GM13977 (cell line): ENCODE results near the gene KCTD7.
"Not testable (repeated sequence)": the region's sequence is repeated elsewhere in the genome, so short reads cannot be mapped to it uniquely, and the experiment has no call there.

Experiments used
- DNase-seq: peaks from one replicate; pipeline ENCODE4 v3.0.0; 2012; ENCODE audit warnings: low spot score
- in situ Hi-C: fragments of 300-500 bp; cut with MboI; formaldehyde crosslinking; loops from one replicate; pipeline ENCODE4 v1.12.0; 2022; ENCODE audit warnings: low sequenced_read_pairs, low pct_unique_long_range_greater_than_20kb, mixed read lengths, inconsistent platforms; ENCODE audit not compliant: unreplicated experiment
- TF ChIP-seq, protein P1 (sequence below): IDR thresholded peaks from 2 replicates; pipeline ENCODE4 v1.5.1; 2012; ENCODE audit warnings: mild to moderate bottlenecking, control low read depth; ENCODE audit not compliant: insufficient read depth; ENCODE audit errors: extremely low read depth, missing control alignments

Gene KCTD7

DNA sequence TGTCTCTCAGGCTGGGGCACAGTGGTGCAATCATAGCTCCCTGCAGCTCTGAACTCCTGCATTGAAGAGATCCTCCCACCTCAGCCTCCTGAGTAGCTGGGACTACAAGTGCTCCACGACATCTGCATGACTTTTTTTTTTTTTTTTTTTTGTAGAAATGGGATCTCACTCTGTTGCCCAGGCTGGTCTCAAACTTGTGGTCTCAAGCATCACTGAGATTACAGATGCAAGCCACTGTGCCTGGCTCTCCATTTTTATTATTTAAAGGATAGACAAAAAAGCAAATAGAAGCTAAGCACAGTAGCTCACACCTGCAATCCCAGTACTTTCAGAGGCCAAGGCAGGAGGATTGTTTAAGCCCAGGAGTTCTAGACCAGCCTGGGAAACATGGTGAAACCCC, 13.0 kb upstream of the KCTD7 start:
- DNase-seq = no peak
- in situ Hi-C loops = no loop called here
- TF ChIP-seq, protein P1, sequence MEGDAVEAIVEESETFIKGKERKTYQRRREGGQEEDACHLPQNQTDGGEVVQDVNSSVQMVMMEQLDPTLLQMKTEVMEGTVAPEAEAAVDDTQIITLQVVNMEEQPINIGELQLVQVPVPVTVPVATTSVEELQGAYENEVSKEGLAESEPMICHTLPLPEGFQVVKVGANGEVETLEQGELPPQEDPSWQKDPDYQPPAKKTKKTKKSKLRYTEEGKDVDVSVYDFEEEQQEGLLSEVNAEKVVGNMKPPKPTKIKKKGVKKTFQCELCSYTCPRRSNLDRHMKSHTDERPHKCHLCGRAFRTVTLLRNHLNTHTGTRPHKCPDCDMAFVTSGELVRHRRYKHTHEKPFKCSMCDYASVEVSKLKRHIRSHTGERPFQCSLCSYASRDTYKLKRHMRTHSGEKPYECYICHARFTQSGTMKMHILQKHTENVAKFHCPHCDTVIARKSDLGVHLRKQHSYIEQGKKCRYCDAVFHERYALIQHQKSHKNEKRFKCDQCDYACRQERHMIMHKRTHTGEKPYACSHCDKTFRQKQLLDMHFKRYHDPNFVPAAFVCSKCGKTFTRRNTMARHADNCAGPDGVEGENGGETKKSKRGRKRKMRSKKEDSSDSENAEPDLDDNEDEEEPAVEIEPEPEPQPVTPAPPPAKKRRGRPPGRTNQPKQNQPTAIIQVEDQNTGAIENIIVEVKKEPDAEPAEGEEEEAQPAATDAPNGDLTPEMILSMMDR = no peak

DNA sequence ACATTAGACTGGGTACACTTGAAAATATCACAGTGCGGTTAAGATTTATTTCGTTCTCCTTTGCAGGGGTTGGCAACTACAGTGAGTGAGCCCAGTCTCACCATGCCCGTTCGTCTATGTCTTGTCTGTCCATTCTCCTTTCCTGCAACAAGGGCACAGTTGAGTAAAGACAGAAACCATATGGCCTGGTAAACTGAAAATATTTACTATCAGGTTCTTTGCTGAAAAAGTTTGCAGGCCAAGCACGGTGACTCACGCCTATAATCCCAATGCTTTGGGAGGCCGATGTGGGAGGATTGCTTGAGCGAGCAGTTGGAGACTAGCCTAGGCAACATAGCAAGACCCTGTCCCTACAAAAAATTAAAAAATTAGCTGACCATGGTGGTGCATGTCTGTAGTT, 11.4 kb upstream of the KCTD7 start:
- in situ Hi-C loops = no loop called here
- no peak for DNase-seq
- TF ChIP-seq, protein P1 = no peak

DNA sequence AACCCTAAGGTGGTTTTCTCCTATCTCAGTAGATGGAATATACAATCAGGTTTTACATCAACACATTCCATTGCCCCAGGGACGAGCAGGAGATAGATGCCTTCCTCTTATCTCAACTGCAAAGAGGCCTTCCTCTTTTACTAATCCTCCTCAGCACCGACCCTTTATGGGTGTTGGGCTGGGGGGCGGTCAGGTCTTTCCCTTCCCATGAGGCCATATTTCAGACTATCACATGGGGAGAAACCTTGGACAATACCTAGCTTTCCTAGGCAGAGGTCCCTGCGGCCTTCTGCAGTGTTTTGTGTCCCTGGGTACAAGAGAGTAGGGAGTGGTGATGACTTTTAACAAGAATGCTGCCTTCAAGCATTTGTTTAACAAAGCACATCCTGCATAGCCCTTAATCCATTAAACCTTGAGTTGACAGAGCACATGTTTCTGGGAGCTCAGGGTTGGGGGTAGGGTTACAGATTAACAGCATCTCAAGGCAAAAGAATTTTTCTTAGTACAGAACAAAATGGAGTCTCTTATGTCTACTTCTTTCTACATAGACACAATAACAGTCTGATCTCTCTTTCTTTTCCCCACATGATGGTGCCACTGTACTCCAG, 9.2 kb upstream of the KCTD7 start:
- DNase-seq, in situ Hi-C loops: not testable (repeated sequence)

DNA sequence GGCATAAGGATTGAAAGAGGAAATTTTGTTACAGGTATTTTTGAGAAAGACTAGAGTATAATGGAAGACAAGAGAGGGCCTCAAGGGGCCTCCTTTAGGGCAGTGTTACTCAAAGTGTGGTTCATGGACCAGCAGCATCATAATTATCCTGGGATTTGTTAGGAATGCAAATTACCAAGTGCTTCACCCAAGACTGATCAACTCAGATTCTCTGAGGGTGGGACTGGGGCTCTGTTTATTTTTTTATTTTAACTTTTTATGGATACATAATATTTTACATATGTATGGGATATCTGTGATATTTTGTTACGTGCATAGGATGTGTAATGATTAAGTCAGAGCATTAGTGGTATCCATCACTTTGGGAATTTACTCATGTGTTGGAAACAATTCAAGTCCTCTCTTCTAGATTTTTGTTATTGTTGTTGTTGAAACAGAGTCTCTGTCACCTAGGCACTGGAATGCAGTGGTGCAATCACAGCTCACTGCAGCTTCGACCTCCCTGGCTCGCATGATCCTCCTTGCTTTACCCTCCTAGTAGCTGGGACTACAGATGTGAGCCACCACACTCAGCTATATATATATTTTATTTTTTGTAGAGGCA, 2.2 kb upstream of the KCTD7 start:
- TF ChIP-seq, protein P1 = no peak
- DNase-seq = no peak
- in situ Hi-C loops = no loop called here

DNA sequence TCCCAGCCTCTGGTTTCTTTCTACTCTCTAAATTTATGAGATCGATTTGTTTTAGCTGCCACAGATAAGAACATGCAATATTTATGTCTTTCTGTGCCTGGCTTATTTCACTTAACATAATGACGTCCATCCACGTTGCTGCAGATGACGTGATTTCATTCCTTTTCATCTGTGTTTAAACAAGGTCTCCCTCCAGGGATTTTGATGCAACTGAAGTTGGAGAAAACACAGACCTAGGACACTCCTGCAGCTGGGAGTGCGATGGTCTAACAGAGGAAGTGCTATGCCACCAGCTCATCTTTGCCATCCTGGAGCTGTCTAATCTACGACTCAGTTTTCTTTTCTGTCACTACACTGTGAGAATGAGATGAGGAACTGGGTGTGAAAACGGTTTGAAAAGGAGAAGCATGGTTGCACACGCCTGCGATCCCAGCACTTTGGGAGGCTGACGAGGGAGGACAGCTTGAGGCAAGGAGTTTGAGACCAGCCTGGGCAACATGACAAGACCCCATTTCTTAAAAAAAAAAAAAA, 1.5 kb upstream of the KCTD7 start:
- in situ Hi-C loops = no loop called here
- no peak for DNase-seq
- TF ChIP-seq, protein P1 = no peak

DNA sequence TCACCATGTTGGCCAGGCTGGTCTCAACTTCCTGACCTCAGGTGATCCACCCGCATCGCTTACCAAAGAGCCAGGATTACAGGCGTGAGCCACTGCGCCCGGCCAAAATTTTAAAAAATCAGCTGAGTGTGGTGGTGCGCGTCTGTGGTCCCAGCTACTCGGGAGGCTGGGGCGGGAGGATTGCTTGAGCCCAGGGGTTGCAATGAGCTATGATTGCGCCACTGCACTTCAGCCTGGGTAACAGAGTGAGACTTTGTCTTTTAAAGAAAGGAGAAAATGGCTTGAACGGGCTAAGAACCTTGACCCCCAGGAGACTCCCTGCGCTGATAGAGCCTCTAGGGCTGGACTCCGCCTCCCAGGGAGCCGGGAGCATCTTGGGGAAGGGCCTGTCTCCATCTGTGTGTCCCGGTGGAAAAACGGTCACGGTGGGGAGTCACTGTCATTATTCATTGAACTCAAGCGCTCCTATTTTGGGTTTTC, 760 bp upstream of the KCTD7 start:
- DNase-seq = no peak
- in situ Hi-C loops = no loop called here
- TF ChIP-seq, protein P1 = no peak
